NCI-H524 (cell line): ENCODE measurements around the gene SMARCAL1.

Source experiments
- DNase-seq, 2 experiments: peaks; one replicate each; lab custom pipeline; 2025; lab: John Stamatoyannopoulos, UW

Gene SMARCAL1

GRCh38 chr2:216475767-216476166, 63.5 kb downstream of the SMARCAL1 start:
- no peak for DNase-seq

GRCh38 chr2:216477283-216478035, 65.2 kb downstream of the SMARCAL1 start:
- DNase-seq, result no peak

- no peak for DNase-seq
Observed at GRCh38 chr2:216478151-216478550, 65.9 kb downstream of the SMARCAL1 start.

- DNase-seq, result no peak
Observed at GRCh38 chr2:216478791-216479190, 66.5 kb downstream of the SMARCAL1 start.

GRCh38 chr2:216480221-216480620, 67.9 kb downstream of the SMARCAL1 start:
- DNase-seq, result no peak

- DNase-seq, result no peak
Observed at GRCh38 chr2:216482640-216483039, 70.4 kb downstream of the SMARCAL1 start.

GRCh38 chr2:216485237-216485636, 73.0 kb downstream of the SMARCAL1 start:
- DNase-seq, result no peak

- DNase-seq, result no peak
Observed at GRCh38 chr2:216485745-216486144, 73.5 kb downstream of the SMARCAL1 start.

GRCh38 chr2:216486271-216486670, 74.0 kb downstream of the SMARCAL1 start:
- DNase-seq, result no peak

- DNase-seq, result no peak
Observed at GRCh38 chr2:216486708-216487107, 74.4 kb downstream of the SMARCAL1 start.

GRCh38 chr2:216490061-216490460, 77.8 kb downstream of the SMARCAL1 start:
- DNase-seq, result no peak

- DNase-seq, result peak in 1 of 2 experiments; percentile 38
Observed at GRCh38 chr2:216491793-216492596, 79.7 kb downstream of the SMARCAL1 start.

GRCh38 chr2:216492597-216493333, 80.5 kb downstream of the SMARCAL1 start:
- no peak for DNase-seq

GRCh38 chr2:216493334-216493685, 81.0 kb downstream of the SMARCAL1 start:
- DNase-seq, result no peak

GRCh38 chr2:216495656-216496055, 83.4 kb downstream of the SMARCAL1 start:
- no peak for DNase-seq

- DNase-seq, result no peak
Observed at GRCh38 chr2:216497382-216498069, 85.2 kb downstream of the SMARCAL1 start.

GRCh38 chr2:216498070-216498378, 85.7 kb downstream of the SMARCAL1 start:
- DNase-seq, result no peak

- DNase-seq, result peak; percentile 87 to 94
Observed at GRCh38 chr2:216498379-216499352, 86.4 kb downstream of the SMARCAL1 start, which contains the start of gene RPL37A. Gene RPL37A (plus strand): TSS chr2:216498844. CDS start chr2:216498875, 31 bp downstream.

- DNase-seq, result no peak
Observed at GRCh38 chr2:216499641-216500218, 87.4 kb downstream of the SMARCAL1 start.

GRCh38 chr2:216500572-216500971, 88.3 kb downstream of the SMARCAL1 start:
- no peak for DNase-seq
